Measurements from ENCODE around the gene BARHL1.

Gene BARHL1

DNA sequence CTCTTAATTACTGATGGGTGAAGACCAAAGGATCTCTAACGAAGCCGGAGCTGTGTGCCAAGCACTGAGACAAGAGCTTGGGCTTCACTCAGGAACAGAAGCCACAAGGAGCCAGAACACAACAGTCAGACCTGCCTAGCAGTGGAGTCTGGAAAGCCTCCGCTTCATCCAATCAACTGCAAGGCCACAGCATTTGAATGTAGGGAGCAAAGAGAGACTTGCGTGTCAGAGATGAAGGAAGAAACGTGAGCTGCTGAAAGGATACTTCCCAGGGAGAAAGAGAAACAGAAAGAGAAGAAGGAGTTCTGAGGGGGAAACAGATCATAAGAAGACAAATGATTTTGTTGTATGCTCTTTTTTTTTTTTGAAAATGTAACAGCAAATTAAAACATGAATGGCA is 43.9 kb downstream of the BARHL1 start:
- DNase-seq = peak in 1 of 2 experiments; percentile 5

DNA sequence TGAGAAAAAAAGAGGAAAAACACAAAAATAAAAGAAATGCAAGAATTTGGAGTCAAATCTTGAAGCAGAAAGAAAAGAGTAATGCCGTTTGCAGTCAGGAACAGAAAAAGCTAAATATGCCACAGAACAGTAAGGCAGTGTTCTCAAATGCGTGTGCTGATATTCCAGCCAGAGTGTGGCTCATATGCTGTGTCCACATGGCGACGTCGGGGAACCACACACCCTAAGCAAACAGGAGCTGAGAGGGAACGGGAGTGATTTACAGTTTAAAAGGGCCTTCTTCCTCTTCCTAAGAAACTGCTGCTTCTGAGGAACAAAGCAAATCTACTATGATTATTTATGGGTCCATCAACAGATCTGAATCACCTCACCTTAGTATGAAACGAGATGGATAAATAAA is 44.7 kb downstream of the BARHL1 start:
- DNase-seq = no peak

DNA sequence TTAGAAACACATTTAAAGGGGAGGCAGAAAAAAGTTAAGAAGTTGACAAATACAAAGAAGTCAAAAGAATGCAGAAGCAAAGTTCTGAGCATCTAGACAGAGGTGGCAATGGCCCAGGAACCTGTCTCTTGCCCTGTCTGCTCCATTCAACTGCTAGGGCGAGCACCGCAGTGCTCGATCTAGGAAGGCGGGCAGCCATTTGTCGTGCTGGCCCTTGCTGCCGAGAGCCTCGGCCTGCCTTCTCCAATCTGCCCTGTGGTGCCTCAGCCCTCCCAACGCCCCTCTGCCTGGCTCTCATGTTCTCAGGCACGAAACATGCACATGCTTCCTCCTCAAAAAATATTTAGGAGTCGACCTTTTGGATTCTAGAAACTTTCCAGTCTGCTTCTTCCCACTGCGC is 45.2 kb downstream of the BARHL1 start:
- DNase-seq = no peak

DNA sequence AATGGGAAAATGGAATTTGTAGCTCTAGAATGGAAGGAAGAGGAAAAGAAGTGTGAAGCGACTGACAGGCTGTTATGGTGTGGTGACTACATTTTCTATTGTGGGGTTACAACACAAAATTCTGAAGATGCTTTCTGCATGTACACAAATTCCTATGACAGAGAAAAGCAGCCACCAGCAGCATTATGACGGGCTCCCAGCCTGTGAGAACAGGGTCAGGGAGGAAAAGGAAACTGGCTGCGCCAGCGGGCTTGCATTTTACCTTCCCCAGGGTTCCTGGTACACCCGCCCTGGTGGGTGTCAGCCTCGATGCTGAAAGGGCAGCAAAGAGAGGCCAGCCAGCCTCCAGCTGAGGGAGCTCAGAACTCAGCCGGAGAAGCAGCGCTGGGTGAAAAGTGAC is 46.3 kb downstream of the BARHL1 start:
- no peak for DNase-seq

DNA sequence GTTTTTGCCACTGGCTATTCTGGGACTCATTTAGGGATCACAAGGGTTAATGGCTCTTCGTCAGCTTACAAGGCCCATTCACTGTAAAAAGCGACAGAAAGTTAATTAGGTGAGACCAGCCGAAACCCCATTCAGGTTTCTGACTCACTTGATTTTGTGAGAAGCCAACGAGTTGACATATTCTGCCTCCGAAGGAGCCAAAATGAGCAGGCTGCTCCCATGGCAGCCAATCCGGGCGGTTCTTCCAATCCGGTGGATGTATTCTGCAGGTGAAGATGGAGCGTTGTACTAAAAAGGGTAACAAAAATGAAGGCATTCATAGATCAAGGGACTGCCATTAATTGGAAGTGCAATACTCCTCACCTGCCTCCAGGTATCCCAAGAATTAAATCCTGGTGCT is 47.7 kb downstream of the BARHL1 start:
- DNase-seq = no peak

DNA sequence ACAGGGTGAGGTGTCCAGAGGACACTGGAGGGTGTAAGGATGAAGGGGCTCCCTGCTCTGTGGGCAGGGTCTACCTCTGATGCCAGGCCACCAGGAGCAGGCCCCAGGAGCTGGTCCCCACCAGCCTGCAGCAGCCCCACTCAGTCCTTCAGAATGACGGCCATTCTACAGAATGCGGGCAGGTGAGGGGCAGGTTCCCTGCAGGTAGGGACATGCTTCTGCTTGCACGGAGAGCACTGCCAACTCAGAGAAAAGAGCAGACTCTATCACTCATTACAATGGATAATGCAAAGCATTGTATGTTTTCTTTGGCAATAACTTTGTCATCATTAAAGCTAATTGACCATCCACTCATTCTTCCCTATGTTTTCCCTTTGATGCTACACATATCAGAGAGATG is 48.4 kb downstream of the BARHL1 start:
- no peak for DNase-seq

DNA sequence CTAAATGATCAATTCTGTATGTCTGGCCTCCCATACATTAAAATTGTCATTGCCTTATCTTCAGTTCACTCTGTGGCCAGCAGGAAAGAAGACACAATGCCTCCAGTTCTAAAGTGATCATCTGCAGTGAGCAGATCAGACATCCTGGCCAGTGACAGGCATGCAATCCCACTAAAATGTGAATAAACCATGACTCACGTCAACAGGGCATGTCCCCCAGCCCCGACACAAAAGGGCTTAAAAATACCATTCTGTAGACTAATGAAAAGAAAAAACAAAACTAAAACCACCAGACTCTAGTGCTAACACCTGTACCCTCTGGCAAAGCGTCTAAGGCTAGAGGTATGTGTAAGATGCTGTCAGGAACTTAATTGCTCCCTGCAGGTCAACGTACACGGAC is 48.9 kb downstream of the BARHL1 start:
- no peak for DNase-seq

DNA sequence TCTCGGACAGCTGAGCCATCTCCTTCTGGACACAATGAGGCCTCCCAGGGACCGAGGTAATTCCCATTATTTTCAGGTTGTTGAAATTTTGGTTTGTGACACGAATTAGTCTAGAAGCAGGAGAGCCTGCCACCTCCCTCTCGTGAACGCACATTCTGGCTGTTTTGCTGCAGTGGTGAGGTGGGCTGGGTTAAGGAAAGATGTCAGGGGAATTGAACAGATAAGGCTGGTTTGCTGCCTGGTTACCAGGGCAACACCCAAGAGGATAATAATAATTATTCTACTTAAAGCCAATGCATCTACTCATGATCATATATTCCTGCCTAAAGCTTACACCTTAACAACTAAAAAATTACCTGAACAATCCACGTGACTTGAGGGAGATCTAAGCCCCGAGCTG is 49.3 kb downstream of the BARHL1 start:
- DNase-seq = no peak

DNA sequence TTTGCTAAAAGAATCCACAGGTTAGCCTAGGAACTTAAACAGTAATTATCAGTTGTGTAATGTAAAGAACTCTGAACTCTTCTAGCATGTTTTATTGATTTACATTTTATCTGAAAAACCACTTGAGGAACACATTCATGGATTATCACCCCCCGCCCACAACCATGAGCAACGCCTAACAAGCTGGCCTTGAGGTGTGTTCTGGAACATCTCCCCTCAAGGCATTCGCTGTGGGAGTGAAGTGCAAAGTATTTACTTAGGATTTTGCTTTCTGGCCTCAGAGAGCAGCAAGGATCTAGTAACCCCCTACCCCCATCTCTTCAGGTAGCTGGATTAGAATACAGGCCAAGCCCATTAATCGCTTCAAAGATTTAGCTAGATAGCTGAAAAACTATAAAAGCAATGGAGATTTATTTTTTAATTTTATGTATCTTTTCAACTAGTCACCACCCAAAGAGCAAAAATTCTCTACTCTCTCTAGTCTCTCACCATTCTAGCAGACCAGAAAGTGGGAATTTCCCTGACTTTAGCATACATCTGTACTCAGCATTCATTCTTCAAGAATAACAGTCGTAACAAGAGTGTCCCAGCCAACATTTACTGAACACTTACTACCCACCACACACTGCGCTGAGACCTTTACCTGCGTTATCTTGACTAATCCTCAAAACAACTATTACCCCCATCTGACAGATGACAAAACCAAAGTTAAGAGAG is 50.2 kb downstream of the BARHL1 start:
- DNase-seq = no peak

DNA sequence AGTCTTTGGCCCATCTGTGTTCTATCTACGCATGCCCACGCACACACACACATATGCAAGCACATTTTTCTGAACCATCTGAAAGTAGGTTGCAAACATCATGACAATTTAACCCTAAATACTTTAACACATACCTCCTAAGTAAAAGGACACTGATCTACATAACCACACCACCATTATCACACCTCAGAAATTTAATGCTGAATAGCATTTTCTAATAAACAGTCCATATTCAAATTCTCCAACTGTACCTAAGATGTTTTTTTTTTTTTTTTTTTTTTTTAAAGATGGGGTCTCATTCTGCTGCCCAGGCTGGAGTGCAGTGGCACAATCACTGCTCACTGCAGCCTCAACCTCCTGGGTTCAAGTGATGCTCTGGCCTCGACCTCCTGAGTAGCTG is 51.9 kb downstream of the BARHL1 start:
- DNase-seq = no peak

DNA sequence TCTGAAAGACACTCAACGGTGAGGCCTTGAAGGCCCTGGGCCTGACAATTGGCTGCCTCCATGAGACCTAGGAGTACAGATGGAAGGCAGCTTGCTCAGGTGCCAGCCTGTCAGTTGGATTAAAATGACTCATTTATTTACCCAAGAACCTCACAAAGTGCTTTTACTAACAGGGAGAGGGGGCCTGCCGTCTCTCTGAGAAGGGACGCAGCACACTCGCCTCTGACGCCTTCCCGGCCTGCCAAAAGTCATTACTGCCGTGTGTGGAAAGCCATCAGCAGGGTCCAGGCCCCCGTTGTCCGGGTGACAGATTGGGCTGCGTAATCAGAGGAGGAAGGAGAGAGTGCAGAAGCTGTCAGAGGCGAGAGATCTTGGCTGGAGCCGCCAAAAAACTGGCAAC is 54.9 kb downstream of the BARHL1 start:
- DNase-seq = peak; percentile 73 to 86

DNA sequence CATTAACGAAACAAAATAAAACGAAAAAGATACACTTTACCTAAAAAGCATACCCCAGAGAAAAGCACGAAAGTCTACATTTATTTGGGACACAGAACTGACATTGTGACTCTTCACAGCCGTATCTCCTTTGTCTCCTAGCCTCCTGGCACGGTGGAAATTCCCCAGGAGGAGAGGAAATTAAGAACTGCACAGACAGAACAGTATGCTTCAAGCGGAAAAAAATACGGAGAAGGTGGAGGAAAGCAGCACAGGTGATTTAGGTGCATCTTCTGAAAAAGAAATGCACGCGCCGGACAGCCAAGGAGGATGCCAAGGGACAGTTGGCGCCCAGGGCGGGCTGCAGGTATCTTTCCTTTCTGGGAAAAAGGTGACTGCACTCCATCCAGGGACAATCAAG is 55.4 kb downstream of the BARHL1 start:
- no peak for DNase-seq

DNA sequence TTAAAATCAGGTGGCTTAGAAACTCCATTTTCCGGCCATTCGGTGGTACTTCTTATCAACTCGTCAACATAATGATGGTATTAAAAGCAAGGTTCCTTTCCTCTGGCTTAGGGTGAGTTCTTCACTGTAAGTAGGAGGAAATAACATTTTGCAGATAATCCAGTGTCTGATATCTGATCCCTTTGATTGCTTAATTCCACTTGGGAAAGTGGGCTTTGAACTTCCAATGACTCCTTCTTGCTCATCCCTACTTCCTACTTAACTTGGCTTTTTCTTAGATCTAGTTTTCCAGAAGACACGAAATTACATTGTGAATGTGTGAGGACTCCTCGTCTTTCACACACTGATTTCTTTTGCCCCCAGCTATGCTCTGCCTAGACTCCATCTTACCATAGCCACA is 55.8 kb downstream of the BARHL1 start:
- DNase-seq = no peak

DNA sequence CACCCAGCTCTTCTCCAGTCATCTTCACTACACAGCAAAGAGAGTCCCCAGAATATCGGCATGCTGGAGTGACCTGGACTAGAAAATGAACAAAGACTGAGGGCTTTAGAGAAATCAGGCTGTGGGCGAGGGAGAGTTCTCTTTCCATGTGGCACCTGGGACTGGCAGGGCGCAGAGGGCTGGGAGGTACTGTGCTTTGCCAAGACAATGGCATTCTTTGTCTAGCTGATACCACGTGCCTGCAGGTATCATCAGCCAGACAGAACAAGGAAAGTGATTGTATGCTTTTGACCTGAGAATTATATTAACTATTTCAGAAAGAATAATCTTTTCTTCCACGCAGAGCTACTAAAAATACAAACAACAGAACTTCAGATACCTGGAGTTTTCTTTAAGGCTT is 56.9 kb downstream of the BARHL1 start:
- no peak for DNase-seq

Measured in NCI-H446 (cell line).